Measurements from ENCODE around the gene CSTPP1. TPM values are rescaled to one million over a fixed set of nuclear protein-coding genes. Genes with fewer than 3 reads are reported as not detected.
"Not testable (repeated sequence)": the region's sequence is repeated elsewhere in the genome, so short reads cannot be mapped to it uniquely, and the experiment has no call there.

Gene CSTPP1
- total RNA-seq, 4 donors from 2014 or later: 13.3 to 26.4 (median 19.1) TPM

- intact Hi-C loops (cut with DNase I): no loop called here
- no peaks in the 10 kb centered on the region for H3K4me1 ChIP-seq
- TF ChIP-seq POLR2A (IDR thresholded peaks at IDR 0.05; ENCODE audit: low read depth) (no peak), CTCF (IDR thresholded peaks at IDR 0.05) (no peak), POLR2AphosphoS5 (IDR thresholded peaks at IDR 0.05) (no peak), EP300 (IDR thresholded peaks at IDR 0.05) (no peak)
- no peak overlapping the region for H3K4me3 ChIP-seq
- H3K27ac ChIP-seq (replicated peaks in 1 of 4): no peak overlapping the region
- H3K9me3 ChIP-seq: no peaks in the 10 kb centered on the region
- no peaks in the 10 kb centered on the region for H3K27me3 ChIP-seq
- H3K36me3 ChIP-seq: peaks cover 0 to 7% (median 3%) of the 10 kb centered on the region in 4 donors
- DNase-seq (ENCODE audit: extremely low spot score): no peak
- WGBS: 91% methylated on average over 4 of the region's 4 CpGs
These were observed 48.4 kb downstream of the CSTPP1 start for GRCh38 chr11:46984987-46985386.

- TF ChIP-seq EP300 (IDR thresholded peaks at IDR 0.05) (no peak), POLR2AphosphoS5 (IDR thresholded peaks at IDR 0.05) (no peak), POLR2A (IDR thresholded peaks at IDR 0.05; ENCODE audit: low read depth) (no peak), CTCF (IDR thresholded peaks at IDR 0.05) (no peak)
- Histone ChIP-seq H3K9me3 (no peaks in the 10 kb centered on the region), H3K4me1 (no peaks in the 10 kb centered on the region), H3K4me3 (no peak overlapping the region), H3K36me3 (peaks cover 0 to 11% (median 4%) of the 10 kb centered on the region in 4 donors), H3K27me3 (no peaks in the 10 kb centered on the region), H3K27ac (replicated peaks in 1 of 4) (no peak overlapping the region)
- no peak for DNase-seq (ENCODE audit: extremely low spot score)
- WGBS: 100% methylated on average over 3 of the region's 3 CpGs
- intact Hi-C loops (cut with DNase I): no loop called here
These were observed 50.6 kb downstream of the CSTPP1 start for GRCh38 chr11:46987183-46987582.

- H3K4me3 ChIP-seq; DNase-seq (ENCODE audit: extremely low spot score); H3K9me3 ChIP-seq; H3K27ac ChIP-seq (replicated peaks in 1 of 4); H3K4me1 ChIP-seq; intact Hi-C loops (cut with DNase I); H3K27me3 ChIP-seq: not testable (repeated sequence)
- 100% methylated on average over 1 of the region's 1 CpG for WGBS
- peaks cover 0 to 11% (median 4%) of the 10 kb centered on the region in 4 donors for H3K36me3 ChIP-seq
These were observed 53.4 kb downstream of the CSTPP1 start for GRCh38 chr11:46989810-46990487.

- Histone ChIP-seq H3K9me3 (no peaks in the 10 kb centered on the region), H3K4me3 (no peak overlapping the region), H3K27me3 (no peaks in the 10 kb centered on the region), H3K36me3 (peaks cover 0 to 11% (median 4%) of the 10 kb centered on the region in 4 donors), H3K4me1 (no peaks in the 10 kb centered on the region), H3K27ac (replicated peaks in 1 of 4) (no peak overlapping the region)
- WGBS: 95% methylated on average over 2 of the region's 2 CpGs
- no peak for DNase-seq (ENCODE audit: extremely low spot score)
- intact Hi-C loops (cut with DNase I): no loop called here
- TF ChIP-seq POLR2AphosphoS5 (IDR thresholded peaks at IDR 0.05) (no peak), CTCF (IDR thresholded peaks at IDR 0.05) (no peak), POLR2A (IDR thresholded peaks at IDR 0.05; ENCODE audit: low read depth) (no peak), EP300 (IDR thresholded peaks at IDR 0.05) (no peak)
These were observed 54.8 kb downstream of the CSTPP1 start for GRCh38 chr11:46991391-46991790.

GRCh38 chr11:46992386-46992785 is 55.8 kb downstream of the CSTPP1 start:
- DNase-seq (ENCODE audit: extremely low spot score); H3K4me1 ChIP-seq; H3K9me3 ChIP-seq; H3K4me3 ChIP-seq; intact Hi-C loops (cut with DNase I); H3K27me3 ChIP-seq; H3K27ac ChIP-seq (replicated peaks in 1 of 4): not testable (repeated sequence)
- H3K36me3 ChIP-seq: peaks cover 0 to 11% (median 4%) of the 10 kb centered on the region in 4 donors
- WGBS: 83% methylated on average over 2 of the region's 2 CpGs

- 96% methylated on average over 14 of the region's 14 CpGs for WGBS
- H3K4me1 ChIP-seq: peaks cover 2 to 12% (median 8%) of the 10 kb centered on the region in 4 donors
- H3K27me3 ChIP-seq; H3K4me3 ChIP-seq; intact Hi-C loops (cut with DNase I); H3K27ac ChIP-seq (replicated peaks in 1 of 4); H3K36me3 ChIP-seq; DNase-seq (ENCODE audit: extremely low spot score); H3K9me3 ChIP-seq: not testable (repeated sequence)
These were observed 61.2 kb downstream of the CSTPP1 start for GRCh38 chr11:46997796-46998195.

All from esophagus muscularis mucosa (tissue), 4 donors.